Activated CD8-positive, alpha-beta memory T cell treated with anti-CD3 and anti-CD28 coated beads for 24 hours (primary cell): ENCODE data around the gene ZSCAN25.
"Not testable (repeated sequence)": the region's sequence is repeated elsewhere in the genome, so short reads cannot be mapped to it uniquely, and the experiment has no call there.

ENCODE experiments used
- DNase-seq: peaks from one replicate; pipeline ENCODE4 v3.0.0-alpha.2; 2020

ZSCAN25 gene

DNA sequence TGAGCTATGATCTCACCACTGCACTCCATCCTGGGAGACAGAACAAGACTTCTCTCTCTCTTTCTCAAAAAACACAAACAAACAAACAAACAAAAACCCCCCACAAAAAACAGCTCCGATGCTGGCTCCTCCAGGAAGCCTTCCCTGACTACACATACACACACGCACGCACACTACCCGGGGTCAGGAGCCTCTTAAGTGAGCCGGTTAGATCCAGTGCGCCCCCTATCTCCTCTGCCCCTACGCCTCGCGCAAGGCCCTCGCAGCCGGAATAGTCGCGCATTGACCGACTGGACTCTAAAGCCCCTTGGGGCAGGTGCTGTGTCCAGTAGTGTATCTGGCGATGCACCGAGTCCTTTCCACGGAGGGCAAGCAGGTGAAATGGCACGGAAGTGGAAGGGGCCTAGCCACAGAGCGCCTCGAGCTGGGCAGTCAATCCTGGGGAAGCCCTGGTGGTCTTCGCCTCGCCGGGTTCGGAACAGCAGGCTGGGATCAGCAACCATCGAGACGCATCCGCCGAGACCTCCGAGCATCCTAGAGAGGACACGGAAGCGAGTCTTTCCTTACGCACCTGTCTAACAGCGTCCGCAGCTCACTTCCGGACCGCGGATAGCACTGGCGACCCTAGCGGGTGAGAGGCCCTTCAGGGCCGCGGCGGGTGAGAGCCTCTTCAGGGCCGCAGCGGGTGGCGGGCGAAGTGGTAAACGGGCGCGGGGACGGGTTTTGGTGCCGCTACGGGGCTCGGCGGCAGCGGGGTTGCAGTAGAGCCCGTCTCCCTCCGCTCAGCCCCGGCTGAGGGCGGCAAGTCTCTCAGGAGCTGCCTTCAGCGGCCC, at the start of gene ZSCAN25:
ZSCAN25 (plus strand) TSS at position 588 of the 833 bp plus-strand sequence. CDS start 2,661 bp downstream, outside the sequence.
- DNase-seq, result peak; percentile 92

DNA sequence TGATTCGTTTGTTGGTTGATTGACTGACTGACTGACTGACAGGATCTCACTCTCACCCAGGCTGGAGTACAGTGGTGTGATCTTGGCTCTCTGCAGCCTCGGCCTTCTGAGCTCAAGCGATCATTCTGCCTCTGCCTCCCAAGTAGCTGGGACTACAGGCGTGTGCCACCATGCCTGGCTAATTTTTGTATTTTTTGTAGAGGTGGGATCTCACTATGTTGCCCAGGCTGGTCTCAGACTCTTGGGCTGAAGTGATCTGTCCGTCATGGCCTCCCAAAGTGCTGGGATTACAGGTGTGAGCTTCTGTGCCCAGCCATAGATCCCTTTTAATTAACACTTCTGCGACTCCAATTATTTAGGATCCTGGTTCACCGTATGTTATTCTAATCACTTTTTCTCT, 48.0 kb upstream of the ZSCAN25 start:
- DNase-seq, result not testable (repeated sequence)

GRCh38 chr7:99571768-99572167, 45.0 kb upstream of the ZSCAN25 start:
- DNase-seq, result no peak

GRCh38 chr7:99573257-99573656, 43.5 kb upstream of the ZSCAN25 start:
- DNase-seq, result no peak

DNA sequence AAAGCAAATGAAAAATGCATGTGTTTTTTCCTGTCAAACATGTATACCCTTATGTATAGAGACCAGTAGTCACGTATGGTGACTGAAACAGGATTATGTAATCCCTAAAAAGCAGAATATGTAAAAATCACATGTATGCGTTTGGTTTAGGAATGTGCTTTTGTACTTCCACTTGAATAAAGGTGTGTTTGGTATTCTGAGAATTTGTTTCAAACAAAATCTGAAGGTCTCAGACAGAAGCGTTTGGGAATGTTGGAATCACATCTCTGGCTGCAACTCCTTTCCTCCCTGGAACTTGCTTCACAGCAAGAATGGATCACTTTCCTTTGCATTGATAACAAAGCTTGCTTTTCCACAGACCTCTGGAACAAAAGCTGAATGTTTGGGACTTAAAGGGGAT, 40.5 kb upstream of the ZSCAN25 start:
- no peak for DNase-seq

DNA sequence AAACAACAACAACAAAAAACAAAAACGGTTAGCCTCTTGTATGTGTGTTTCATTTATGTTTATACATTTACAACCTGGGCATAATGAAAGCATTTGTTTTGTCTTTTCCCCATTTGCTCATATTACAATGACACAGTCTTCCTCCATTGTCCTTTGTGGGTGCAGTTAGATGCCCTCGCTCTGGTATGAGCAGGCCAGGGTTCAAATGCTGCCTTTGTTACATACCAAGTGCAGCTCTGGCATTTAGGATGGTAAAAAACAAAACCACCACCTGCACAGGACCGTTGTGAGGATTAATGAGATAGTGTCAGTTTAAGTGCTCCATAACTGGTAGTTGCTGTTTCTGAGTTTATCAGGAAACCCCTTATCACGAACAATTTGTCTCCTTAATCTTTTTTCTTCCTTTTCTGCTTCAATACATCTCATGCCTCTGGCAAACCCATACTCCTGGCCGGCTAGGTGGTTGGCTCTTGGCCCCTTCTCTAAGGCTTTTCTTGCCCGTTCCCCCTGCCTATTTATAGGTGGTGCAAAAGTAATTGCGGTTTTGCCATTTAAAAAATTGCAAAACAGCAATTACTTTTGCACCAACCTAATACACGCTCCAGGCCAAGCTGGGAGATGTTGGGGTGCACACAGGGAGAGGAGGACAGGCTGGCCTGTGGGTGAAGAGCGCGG, 37.3 kb upstream of the ZSCAN25 start:
- no peak for DNase-seq

- DNase-seq, result peak; percentile 84
Measured at GRCh38 chr7:99579956-99580777, 36.6 kb upstream of the ZSCAN25 start.

DNA sequence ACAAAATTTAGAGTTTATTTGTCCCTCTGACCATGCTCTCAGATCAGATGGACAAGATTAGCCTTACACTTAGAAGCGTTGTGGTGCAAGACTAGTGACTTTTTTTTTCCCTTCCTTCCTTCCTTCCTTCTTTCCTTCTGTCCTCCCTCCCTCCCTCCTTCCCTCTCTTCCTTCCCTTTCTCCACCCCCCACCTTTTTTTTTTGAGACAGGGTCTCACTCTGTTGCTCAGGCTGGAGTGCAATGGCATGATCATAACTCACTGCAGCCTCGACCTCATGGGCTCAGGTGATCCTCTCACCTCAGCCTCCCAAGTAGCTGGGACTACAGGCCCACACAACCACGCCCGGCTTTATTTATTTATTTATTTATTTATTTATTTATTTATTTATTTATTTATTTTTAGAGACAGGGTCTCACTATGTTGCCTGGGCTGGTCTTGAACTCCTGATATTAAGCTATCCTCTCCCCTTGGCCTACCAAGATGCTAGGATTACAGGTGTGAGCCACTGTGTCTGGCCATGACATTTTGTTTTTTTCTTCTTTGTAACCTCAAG, 35.9 kb upstream of the ZSCAN25 start:
- not testable (repeated sequence) for DNase-seq

GRCh38 chr7:99588868-99589267, 27.9 kb upstream of the ZSCAN25 start:
- no peak for DNase-seq

- no peak for DNase-seq
Measured at GRCh38 chr7:99594948-99595745, 21.6 kb upstream of the ZSCAN25 start.

DNA sequence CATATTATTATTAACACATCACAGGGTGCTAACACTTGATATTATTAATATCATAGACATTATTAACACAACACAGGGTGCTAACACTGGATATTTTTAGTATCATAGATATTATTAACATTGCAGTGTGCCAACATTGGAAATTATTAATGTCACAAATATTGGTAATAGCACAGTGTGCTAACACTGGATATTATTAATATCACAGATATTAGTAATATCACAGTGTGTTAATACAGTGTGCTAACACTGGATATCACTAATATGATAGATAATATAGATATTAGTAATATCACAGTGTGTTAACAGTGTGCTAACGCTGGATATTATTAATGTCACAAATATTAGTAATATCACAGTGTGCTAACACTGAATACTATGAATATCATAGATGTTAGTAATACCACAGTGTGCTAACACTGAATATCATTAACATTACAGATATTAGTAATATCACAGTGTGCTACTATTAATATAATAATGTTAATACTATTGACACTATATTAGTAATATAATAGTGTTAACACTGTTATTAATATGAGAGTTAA, 20.3 kb upstream of the ZSCAN25 start:
- DNase-seq, result no peak

DNA sequence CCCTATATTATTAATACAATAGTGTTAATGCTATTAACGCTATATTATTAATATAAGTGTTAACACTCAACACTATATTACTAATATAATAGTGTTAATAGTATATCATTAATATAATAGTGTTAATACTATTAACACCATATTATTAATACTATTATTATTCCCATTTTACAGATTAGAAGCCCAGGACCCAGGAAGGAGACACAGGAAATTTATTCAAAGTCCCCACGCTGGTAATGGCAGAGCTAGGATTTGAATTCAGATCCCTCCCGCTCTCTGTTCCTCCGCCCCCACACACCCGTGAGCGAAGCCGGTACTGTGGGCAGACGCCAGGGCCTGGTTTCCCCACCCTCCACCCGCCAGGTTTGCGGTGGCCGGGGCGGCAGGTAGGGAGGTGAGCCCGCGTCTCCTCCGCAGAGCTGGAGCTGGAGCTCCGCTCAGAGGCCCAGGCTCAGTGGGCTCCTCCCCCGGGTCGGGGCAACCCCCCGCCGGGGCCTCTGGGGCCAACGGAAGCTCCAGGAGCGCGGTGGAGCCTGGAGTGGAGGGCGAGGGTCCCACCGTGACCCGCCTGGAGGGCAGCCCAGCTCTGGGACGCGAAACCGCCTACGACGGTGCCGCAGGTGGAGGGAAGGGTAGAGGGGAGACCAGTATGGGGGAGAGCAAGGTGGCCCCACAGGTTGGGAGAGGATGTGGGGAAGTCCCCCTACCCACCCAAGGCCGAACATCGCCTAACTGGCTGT, 18.8 kb upstream of the ZSCAN25 start, which contains the start of gene TMEM225B:
TMEM225B (plus strand) TSS at position 506 of the 740 bp plus-strand sequence. CDS start 6,122 bp downstream, outside the sequence.
- DNase-seq, result no peak

GRCh38 chr7:99599836-99600235, 16.9 kb upstream of the ZSCAN25 start:
- DNase-seq, result peak; percentile 37

DNA sequence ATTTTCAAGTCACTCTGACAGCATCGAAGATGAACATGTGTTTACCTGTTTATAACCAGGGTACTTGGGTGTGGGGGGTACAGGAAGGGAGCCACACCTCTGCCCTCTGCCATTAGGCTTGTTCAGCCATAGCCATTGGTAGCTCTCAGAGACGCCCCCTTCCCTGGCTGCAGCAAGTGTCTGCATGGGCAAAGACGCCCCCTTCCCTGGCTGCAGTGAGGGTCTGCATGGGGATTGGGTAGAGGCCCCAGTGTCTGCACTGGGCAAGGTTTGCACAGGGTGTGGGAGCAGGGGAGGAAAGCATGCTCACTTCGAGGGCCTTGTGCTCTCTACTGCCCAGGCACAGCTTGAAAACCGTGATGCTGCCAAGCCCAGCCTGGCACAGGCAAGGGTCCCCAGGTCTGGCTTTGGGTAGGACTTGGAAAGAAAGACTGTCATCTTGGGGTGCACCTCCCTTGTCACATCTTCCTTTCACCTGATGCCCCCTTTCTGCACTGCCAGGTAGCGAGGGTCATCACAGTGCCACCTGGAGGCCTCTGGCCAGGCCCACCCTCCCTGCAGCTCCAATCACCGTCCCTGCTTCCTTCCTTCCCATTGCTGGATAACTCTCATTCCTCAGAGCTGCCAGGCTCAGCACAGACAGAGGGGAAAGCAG, 15.0 kb upstream of the ZSCAN25 start:
- DNase-seq, result peak; percentile 51

DNA sequence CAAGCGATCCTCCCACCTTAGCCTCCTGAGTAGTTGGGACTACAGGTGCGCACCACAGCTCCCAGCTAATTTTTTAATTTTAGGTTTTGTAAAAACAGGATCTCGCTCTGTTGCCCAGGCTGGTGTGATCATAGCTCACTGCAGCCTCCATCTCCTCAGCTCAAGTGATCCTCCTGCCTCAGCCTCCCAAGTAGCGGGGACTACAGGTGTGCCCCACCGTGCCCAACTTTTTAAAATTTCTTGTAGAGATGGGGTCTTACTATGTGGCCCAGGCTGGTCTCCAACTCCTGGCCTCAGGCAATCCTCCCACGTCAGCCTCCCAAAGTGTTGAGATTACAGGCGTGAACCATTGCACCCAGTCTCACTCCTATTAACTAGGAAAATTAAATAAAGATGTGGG, 11.2 kb upstream of the ZSCAN25 start:
- no peak for DNase-seq

GRCh38 chr7:99606531-99606930, 10.2 kb upstream of the ZSCAN25 start:
- no peak for DNase-seq

DNA sequence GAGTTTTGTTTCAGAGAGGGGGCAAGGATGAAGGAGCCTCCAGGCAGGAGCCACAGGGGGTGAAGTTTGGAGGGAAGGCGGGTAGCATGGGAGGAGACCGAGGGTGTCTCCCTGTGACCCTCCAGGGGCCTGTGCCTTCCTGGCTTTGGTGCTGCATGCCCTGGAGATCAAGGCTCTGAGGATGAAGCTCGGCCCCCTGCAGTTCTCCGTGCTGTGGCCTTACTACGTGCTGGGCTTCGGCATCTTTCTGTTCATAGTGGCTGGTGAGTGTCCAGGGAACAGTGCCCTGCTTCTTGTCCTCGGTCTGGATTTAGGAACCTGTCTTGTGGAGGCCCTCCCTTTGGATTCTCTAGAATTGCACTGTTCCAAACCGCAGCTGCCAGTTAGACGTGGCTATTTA, 9.2 kb upstream of the ZSCAN25 start:
- no peak for DNase-seq

- no peak for DNase-seq
Measured at GRCh38 chr7:99614495-99614894, 2.3 kb upstream of the ZSCAN25 start.

DNA sequence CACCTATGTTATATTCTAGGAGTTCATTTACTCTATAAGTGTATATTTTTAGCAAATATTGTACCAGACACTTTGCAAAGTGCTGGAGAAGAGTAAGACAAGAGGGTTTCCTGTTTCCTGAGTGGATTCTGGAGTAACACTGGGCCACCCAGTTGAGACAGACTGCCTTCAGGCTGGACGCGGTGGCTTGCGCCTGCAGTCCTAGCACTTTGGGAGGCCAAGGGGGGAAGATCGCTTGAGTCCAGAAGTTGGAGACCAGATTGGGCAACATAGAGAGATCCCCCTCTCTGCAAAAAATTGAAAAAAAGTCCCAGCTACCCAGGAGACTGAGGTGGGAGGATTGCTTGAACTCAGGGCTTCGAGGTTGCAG, 772 bp upstream of the ZSCAN25 start:
- DNase-seq, result no peak

DNA sequence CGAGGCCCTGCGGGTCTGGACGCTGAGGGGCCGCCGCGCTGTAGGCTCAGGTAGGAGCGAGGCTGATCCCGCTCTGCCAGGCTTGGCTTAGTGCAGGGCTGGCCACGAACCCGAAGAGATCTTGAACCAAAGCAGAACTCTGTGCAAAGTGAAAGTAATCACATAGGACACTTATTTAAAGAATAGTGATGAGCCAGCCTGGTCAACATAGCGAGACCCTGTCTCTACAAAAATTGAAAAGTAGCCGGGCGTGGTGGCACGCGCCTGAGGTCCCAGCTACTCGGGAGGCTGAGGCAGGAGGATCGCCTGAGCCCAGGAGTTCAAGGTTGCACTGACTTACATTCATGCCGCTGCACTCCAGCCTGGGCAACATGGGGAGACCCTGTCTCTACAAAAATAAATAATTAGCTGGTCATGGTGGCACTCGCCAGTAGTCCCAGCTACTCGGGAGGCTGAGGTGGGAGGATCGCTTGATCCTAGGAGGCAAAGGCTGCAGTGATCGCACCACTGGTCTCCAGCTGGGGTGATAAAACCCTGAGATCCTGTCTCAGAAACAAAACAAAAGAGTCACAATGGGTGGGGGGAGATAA, 541 bp downstream of the ZSCAN25 start:
- no peak for DNase-seq
